ENCODE data around the gene CSMD2.

Gene CSMD2

GRCh38 chr1:34155860-34156259, 9.2 kb downstream of the CSMD2 start:
- DNase-seq (ENCODE audit: low read depth) = no peak

- DNase-seq (ENCODE audit: low read depth) = no peak
These were observed 11.8 kb downstream of the CSMD2 start for GRCh38 chr1:34153246-34153645.

- DNase-seq (ENCODE audit: low read depth) = no peak
These were observed 15.5 kb downstream of the CSMD2 start for GRCh38 chr1:34149501-34149900.

- DNase-seq (ENCODE audit: low read depth) = no peak
These were observed 17.7 kb downstream of the CSMD2 start for GRCh38 chr1:34147301-34147700.

GRCh38 chr1:34144766-34145165, 20.3 kb downstream of the CSMD2 start:
- DNase-seq (ENCODE audit: low read depth) = no peak

GRCh38 chr1:34143975-34144374, 21.1 kb downstream of the CSMD2 start:
- DNase-seq (ENCODE audit: low read depth) = no peak

- DNase-seq (ENCODE audit: low read depth) = no peak
These were observed 24.9 kb downstream of the CSMD2 start for GRCh38 chr1:34140011-34140676.

- DNase-seq (ENCODE audit: low read depth) = no peak
These were observed 27.6 kb downstream of the CSMD2 start for GRCh38 chr1:34137411-34137810.

GRCh38 chr1:34132161-34132420, 32.9 kb downstream of the CSMD2 start:
- DNase-seq (ENCODE audit: low read depth) = no peak

GRCh38 chr1:34131396-34132160, 33.5 kb downstream of the CSMD2 start:
- DNase-seq (ENCODE audit: low read depth) = no peak

- no peak for DNase-seq (ENCODE audit: low read depth)
These were observed 34.7 kb downstream of the CSMD2 start for GRCh38 chr1:34130306-34130705.

GRCh38 chr1:34129630-34130029, 35.4 kb downstream of the CSMD2 start:
- DNase-seq (ENCODE audit: low read depth) = no peak

GRCh38 chr1:34128186-34128889, 36.7 kb downstream of the CSMD2 start:
- no peak for DNase-seq (ENCODE audit: low read depth)

- no peak for DNase-seq (ENCODE audit: low read depth)
These were observed 37.7 kb downstream of the CSMD2 start for GRCh38 chr1:34127006-34128000.

- DNase-seq (ENCODE audit: low read depth) = no peak
These were observed 38.5 kb downstream of the CSMD2 start for GRCh38 chr1:34126486-34126885.

GRCh38 chr1:34125721-34126380, 39.2 kb downstream of the CSMD2 start:
- no peak for DNase-seq (ENCODE audit: low read depth)

GRCh38 chr1:34122080-34122932, 42.7 kb downstream of the CSMD2 start:
- DNase-seq (ENCODE audit: low read depth) = no peak

GRCh38 chr1:34115233-34115632, 49.8 kb downstream of the CSMD2 start:
- DNase-seq (ENCODE audit: low read depth) = no peak

GRCh38 chr1:34113887-34114286, 51.1 kb downstream of the CSMD2 start:
- DNase-seq (ENCODE audit: low read depth) = peak; percentile 11

- DNase-seq (ENCODE audit: low read depth) = no peak
These were observed 51.7 kb downstream of the CSMD2 start for GRCh38 chr1:34113362-34113761.

- DNase-seq (ENCODE audit: low read depth) = no peak
These were observed 56.3 kb downstream of the CSMD2 start for GRCh38 chr1:34108711-34109110.

All from ELR (cell line).